ENCODE data around the gene VWA1.
A peak's percentile ranks its signal among the peaks of the same experiment; 100 is the strongest.
"Not testable (repeated sequence)": the region's sequence is repeated elsewhere in the genome, so short reads cannot be mapped to it uniquely, and the experiment has no call there.

The VWA1 gene

DNA sequence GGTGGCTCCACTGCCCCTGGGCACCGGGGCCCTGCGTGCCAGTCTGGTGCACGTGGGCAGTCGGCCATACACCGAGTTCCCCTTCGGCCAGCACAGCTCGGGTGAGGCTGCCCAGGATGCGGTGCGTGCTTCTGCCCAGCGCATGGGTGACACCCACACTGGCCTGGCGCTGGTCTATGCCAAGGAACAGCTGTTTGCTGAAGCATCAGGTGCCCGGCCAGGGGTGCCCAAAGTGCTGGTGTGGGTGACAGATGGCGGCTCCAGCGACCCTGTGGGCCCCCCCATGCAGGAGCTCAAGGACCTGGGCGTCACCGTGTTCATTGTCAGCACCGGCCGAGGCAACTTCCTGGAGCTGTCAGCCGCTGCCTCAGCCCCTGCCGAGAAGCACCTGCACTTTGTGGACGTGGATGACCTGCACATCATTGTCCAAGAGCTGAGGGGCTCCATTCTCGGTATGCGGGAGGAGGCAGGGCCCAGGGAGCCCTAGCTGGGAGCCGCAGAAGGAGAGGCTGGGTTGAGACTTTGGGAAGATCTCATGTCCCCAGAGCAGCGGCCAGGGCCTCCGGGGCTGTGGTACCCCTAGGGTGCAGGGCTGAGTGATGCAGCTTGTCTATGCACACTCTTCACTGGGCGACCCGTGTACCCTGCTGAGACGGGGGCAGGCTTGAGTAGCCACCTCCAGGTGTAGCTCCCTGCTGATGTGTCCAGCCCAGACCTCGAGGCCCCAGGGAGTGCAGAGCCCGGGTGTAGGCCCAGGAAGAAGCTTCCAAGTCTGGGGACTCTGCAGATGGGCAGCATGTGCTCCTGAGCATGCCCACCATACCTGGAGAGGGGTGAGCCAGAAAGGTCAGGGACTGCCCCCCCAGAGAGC is 1.8 kb downstream of the VWA1 start:
- no peak for DNase-seq

GRCh38 chr1:1437904-1438376 is 2.5 kb downstream of the VWA1 start:
- no peak for DNase-seq

DNA sequence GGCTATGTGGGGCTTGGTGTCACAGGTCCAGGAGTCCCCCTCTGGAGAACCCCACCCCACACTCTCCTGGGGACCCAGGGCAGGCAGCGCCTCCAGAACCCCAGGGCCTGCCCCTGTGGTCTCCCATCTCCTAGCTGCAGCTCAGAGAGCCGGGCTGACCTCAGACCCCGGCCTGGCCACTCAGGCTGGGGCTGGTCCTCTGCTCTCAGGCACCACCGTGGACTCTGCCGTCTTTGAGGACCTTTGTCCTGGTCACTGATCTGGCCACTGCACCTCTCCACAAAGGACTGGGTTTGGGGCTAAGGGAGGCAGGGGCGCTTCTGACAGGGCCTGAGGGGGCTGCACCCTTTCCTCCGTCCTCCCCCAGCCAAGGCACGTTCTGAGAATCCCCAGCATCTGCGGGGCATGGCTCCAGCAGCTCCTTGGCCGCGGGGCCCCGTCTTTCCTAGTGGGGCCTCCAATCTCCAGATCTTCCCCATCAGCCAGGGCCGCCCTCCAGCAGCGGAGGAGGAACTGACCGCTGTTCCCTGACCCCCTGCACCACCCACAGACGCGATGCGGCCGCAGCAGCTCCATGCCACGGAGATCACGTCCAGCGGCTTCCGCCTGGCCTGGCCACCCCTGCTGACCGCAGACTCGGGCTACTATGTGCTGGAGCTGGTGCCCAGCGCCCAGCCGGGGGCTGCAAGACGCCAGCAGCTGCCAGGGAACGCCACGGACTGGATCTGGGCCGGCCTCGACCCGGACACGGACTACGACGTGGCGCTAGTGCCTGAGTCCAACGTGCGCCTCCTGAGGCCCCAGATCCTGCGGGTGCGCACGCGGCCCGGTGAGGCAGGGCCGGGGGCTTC is 3.3 kb downstream of the VWA1 start:
- DNase-seq: no peak

GRCh38 chr1:1439546-1440261 is 4.2 kb downstream of the VWA1 start:
- no peak for DNase-seq

DNA sequence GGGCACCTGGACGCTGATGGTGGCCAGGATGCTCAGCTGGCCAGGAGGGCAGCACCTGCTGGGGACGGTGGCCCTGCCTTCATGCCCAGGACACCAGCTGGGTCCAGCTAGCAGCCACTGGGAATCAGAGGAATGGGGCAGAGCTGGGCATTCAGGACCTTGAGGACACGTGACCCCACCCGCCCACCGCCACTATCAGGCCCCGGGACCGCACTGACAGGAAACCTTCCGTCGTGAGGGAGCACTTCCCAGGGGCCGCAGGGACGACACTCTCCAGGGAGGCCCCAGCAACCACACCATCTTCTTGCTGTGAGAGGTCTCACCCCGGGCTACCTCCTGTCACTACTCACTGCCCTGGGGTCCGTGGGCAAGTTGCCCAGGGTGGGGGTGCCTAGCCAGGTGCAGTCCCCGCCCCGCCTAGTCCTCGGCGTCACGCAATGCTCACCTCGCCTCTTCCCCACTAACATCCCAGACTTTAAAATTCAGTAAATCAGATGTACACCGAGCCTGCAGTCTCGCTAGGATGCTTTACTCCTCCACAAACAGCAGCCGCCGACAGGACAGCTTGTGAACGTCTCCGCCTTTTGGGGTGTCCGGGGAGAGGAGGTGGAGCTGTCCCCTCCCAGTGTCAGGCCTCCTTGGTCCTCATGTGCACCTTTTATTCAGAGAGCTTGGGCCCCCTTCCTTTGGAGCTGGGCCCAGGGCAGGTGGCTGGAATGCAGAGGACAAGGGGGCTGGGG is 4.9 kb downstream of the VWA1 start:
- DNase-seq: no peak

- DNase-seq: no peak
These were observed 5.8 kb downstream of the VWA1 start for GRCh38 chr1:1441002-1441888.

- DNase-seq: no peak
These were observed 6.7 kb downstream of the VWA1 start for GRCh38 chr1:1442069-1442770.

GRCh38 chr1:1446631-1447030 is 11.1 kb downstream of the VWA1 start:
- not testable (repeated sequence) for DNase-seq

- no peak for DNase-seq
These were observed 13.7 kb downstream of the VWA1 start, which contains the start of gene ATAD3C for GRCh38 chr1:1449099-1449739. TSS of gene ATAD3C (plus strand) at chr1:1449689. CDS start at chr1:1450684, 995 bp downstream.

DNA sequence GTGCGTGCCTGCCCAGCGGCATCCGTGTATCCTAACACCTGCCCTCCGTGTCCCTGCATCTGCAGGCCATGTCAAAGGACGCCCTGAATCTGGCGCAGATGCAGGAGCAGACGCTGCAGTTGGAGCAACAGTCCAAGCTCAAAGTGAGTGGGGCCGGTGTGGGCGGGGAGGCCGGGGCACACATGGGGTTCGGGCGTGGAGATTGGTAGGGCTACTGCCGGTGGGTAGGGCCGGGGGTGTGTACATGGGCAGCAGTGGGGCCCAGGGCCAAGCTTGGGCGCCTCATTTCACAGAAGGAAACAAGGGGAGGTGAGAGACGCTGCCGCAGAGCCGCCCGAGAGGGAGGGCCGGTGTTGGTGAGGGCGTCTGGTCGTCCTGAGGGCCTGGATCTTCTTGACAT is 15.1 kb downstream of the VWA1 start:
- not testable (repeated sequence) for DNase-seq

DNA sequence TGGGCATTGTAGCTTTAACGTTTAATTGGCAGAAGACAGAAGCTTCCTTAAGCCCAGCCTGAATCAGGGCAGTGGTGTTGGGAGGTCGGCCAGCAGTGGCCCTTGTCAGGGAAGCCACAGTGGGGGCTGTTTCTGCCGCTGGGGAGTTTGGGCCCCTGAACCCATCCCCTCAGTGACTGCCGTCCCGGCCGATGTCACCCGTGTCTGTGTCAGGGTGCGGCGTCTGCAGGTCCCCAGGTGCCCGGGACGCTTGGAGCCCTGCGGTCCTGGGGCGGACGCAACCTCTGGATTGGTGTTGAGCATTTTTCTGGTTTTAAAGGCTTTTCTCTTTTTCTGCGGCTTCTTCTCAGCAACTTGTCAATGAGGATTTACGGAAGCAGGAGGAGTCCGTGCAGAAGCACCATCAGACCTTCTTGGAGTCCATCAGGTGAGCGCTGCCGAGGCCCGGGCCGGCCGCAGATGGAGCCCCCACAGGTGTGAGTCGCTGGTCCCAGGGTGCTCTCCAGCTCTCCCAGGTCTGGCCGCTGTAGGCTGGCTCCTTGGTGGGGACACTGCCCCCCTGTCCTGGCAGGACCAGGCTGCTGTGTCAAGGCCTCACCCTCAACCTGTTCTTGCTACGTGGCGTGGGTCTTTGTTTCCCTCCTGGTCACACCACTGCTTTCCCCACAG is 16.3 kb downstream of the VWA1 start:
- DNase-seq: no peak

DNA sequence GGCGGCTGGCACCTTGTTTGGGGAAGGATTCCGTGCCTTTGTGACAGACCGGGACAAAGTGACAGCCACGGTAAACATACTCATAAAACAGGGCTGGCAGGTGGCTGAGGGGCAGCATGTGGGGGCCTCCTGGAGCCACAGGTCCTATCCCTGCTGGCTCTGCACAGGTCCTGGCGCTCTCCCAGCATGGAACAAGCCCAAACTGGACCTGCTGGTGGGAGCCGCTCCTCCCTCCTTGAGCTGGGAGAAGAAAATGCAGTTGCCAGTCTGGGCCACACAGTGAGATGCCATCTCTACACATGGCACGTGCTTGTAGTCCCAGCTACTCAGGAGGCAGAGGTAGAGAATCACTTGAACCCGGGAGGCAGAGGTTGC is 16.9 kb downstream of the VWA1 start:
- peak; percentile 54 for DNase-seq

DNA sequence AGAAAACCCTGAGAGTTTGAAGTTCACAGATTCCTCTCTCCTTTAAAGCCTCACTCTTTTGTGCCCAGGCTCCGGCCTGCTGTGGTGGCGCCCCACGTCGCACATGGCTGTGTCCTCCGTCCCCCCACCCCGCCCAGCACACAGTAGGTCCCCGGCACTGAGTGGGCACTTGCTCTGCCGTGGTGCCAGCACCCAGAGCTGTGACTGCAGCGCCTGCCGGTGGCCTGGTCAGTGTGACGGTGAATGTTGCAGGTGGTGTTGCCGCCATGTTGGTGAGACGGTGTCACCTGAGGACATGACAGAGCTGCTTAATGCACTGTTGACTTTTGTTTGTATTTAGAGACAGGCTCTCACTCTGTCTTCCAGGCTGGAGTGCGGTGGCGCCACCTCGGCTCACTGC is 17.4 kb downstream of the VWA1 start:
- DNase-seq: no peak

DNA sequence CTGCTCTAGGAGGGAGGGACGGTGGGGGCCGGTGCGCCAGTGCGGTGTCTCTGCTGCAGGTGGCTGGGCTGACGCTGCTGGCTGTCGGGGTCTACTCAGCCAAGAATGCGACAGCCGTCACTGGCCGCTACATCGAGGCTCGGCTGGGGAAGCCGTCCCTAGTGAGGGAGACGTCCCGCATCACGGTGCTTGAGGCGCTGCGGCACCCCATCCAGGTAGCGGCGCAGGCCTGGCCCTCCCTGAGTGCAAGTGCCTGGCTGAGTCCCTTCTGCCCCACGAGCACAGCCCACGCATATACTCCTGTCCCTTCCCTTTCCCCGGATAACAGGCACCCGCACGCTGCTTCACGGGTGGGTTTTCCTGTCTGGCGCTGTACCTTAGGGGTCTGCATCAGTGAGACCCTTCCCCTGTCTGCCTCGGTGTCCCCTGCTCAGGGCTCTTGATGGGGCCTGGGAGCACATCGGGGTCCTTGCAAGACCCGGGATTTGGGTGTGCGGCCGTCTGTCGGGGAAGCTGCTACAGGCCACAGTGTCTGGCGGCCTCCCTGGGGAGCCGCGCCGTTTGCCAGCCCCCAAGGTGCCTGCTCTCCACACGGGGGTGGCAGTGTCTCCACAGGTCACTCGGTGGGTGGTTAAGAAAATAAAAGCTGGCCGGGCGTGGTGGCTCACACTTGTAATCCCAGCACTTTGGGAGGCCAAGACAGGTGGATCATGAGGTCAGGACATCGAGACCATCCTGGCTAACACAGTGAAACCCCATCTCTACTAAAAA is 19.0 kb downstream of the VWA1 start:
- DNase-seq: not testable (repeated sequence)

GRCh38 chr1:1455366-1455884 is 19.9 kb downstream of the VWA1 start:
- DNase-seq: no peak

DNA sequence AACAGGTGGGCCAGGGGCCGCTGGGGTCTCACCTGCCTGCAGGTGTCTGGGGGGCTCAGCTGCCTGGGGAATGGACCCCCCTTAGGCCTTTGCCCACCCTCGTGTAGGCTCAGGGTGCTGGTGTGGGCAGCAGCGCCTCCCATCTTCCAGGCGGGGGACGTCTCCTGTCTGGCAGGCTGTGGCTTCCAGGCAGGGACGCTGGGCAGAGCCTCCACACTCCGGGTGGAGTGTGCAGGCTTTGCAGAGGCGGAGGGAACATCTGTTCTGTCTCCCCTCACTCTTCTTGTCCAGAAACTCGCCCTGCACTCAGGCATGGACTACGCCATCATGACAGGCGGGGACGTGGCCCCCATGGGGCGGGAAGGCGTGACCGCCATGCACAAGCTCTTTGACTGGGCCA is 20.4 kb downstream of the VWA1 start:
- not testable (repeated sequence) for DNase-seq

GRCh38 chr1:1456683-1457255 is 21.3 kb downstream of the VWA1 start:
- not testable (repeated sequence) for DNase-seq

GRCh38 chr1:1459156-1459555 is 23.7 kb downstream of the VWA1 start:
- not testable (repeated sequence) for DNase-seq
